Measurements from ENCODE around the gene SF3B5.

- TF ChIP-seq CTCF (IDR thresholded peaks at IDR 0.05) (no peak), POLR2A (IDR thresholded peaks at IDR 0.05) (no peak)
Observed at GRCh38 chr6:144143878-144144277, 48.5 kb upstream of the SF3B5 start.

Data from uterus (tissue), 2 donors.